GM19238 (cell line): ENCODE data around the gene RBM48.
A peak's percentile ranks its signal among the peaks of the same experiment; 100 is the strongest.
"Not testable (repeated sequence)": the region's sequence is repeated elsewhere in the genome, so short reads cannot be mapped to it uniquely, and the experiment has no call there.

Experiments used
- DNase-seq: peaks from one replicate; pipeline ENCODE4 v3.0.0; 2011; ENCODE audit warnings: low spot score; ENCODE audit not compliant: insufficient read length

Gene RBM48

DNA sequence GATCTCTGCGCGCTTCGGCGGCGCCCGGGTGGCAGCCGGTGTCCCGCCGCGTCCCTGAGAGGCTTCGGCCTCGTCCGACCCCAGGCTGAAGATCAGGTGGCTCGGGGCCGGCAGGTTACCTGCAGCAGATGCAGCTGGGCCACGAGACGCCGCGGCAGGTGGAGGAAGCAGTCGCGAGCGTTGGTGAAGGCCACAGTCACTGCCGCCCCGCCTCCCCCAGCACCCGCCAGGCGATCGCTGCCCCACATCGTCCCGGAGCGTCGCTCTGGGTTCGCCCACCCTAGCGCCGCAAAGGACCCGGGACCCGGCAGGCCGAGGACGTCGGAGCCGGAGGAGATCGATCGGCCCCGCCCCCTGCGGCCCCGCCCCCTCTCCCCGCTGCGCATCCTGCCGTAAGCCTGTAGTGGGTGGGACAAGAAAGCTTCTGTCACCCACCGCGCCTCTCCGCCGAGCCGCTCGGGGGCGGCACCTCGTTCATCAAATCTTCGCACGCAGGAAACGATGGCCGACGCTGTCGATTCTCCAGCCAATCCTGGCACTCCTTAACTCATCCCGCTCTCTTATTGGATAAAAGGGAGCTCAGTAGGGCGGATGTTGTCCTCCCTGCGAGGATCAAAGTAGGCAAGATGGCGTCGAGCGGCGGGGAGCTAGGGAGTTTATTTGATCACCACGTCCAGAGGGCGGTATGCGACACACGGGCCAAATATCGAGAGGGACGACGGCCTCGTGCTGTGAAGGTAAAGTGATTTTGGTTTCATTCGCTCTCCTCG, at the start of gene RBM48, which contains the start of gene PEX1:
TSS of gene RBM48 (plus strand) at position 608 of the 770 bp plus-strand sequence. CDS start at position 627, 19 bp downstream.
TSS of gene PEX1 (minus strand) at position 333 of the 770 bp plus-strand sequence. CDS start at position 248, 85 bp downstream.
- peak; percentile 80 for DNase-seq

DNA sequence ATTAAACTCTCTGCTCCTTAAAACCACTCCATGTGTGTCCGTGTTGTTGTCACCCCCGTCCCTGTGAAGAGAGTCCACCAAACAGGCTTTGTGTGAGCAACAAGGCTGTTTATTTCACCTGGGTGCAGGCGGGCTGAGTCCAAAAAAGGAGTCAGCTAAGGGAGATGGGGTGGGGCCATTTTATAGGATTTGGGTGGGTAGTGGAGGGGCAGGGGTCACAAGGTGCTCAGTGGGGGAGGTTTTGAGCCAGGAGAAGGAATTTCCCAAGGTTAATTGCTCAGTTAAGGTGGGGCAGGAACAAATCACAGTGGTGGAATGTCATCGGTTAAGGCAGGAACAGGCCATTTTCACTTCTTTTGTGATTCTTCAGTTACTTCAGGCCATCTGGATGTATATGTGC, 49.4 kb upstream of the RBM48 start:
- DNase-seq: not testable (repeated sequence)

DNA sequence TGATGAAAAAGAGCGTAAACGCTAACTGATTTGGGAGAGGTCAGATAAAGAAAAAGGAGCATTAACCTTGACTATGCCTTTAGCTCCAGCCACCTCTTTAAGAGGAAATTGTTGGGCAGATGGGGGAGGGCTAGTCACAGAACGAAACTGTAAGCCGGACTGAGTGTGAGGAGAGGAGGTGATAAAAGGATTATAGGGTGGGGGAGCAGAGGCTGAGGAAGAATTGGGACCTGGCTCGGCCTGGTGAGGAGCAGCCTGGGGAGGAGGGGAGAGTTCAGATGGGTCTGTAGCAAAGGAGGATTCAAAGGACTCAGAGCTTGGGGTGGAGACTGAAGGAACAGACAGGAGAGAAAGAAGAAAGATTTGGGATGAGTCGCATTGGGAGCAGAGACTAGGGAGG, 45.0 kb upstream of the RBM48 start:
- not testable (repeated sequence) for DNase-seq

GRCh38 chr7:92484226-92484625, 44.4 kb upstream of the RBM48 start:
- DNase-seq: not testable (repeated sequence)

DNA sequence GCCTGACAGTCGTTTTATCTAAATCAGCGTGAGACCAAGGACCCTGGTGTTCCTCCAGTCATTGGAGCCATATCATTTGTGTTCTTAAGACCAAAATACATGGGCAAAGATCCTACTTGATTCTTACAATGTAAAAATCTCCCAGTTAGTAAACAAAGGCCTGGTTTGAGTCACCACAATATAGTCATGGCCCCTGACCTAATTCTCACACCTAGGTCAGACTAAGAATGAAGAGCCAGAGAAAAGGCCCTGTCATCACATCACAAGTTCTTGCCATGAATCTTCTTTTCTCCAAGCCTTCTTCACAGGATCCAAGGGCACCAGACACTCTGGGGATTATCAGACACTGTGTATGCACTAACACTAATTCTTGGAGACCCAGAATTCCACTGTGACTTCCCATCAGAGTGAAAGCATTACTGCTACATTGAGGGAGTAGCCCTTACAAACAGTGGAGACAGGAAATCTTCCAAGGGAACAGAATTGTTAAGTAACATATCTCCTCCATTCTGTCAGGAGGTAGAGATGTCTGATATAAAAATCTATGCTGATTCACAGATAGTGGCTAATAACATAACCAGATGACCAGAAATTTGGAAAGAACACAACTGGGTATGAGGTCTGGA, 43.2 kb upstream of the RBM48 start:
- no peak for DNase-seq

DNA sequence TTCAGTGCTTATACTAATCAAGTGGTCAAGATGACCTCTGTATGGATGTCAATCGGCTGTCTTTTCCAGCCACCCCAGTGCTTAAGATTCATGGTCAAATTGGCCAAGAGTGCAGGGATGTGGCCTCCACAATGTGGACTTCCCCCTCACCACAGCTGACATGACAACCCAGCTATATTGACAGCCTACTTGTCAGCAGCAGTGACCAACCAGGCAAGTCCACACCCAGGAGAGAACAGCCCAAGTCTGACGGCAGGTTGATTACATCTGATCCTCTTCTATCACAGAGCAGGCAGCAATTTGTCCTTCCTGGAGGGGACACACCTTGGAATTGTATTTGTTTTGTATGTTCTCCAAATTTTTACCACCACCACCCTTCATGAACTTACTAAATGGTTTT, 42.6 kb upstream of the RBM48 start:
- DNase-seq: no peak

DNA sequence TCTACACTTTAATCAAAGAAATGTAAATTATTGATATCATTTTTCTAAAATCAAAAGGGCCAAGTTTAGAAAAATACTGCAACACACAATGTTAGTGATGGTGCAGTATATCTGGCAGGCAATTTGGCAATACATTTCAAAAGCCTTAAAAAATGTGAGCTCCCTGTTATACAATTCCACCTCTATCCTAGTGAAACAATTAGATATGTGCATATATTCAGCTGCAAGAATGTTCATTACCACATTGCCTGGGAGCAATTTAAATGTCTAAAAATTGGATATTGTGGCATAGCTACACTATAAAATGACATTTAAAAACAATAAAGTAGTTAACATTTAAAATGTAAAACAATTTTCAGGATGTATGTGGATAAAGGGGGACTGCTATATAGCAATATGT, 40.8 kb upstream of the RBM48 start:
- no peak for DNase-seq

DNA sequence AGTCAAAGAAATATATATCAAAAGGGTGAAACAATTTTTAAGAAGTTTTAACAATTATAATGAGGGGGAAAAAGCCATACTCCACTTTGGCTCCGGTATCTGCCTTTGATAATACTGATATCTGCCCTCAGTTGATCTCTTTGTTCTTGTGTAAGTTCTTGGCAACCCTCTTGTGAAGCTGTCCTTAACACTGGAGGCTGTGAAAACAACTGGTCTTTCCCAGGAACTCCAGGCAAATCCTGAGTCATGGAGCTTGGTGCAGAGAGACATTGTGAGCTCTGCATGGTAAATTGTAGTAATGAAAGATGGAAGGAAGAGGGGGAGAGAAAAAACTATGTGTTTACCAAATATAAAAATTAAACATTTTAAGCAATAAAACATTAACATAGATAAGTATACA, 39.0 kb upstream of the RBM48 start:
- no peak for DNase-seq

- no peak for DNase-seq
Observed at GRCh38 chr7:92496876-92497275, 31.7 kb upstream of the RBM48 start.

GRCh38 chr7:92498557-92498956, 30.0 kb upstream of the RBM48 start:
- DNase-seq: no peak

DNA sequence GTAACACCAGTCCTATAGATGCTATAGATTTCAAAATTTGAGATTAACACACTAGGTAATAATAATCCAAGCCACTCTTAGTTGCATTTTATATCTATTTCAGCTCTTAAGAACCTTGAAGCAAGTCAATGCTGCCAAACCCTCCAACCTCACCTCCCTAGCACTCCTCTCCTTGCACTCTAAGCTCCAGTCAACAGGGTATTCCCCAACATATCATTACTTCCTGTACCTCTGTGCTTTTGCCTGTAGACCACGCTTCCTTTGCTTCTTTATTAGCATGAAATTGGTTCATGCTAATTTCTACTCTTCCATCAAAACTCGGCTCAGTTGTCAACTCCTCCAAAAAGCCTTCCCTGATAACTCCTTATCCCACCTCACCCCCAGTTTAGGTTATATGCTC, 24.8 kb upstream of the RBM48 start:
- no peak for DNase-seq

DNA sequence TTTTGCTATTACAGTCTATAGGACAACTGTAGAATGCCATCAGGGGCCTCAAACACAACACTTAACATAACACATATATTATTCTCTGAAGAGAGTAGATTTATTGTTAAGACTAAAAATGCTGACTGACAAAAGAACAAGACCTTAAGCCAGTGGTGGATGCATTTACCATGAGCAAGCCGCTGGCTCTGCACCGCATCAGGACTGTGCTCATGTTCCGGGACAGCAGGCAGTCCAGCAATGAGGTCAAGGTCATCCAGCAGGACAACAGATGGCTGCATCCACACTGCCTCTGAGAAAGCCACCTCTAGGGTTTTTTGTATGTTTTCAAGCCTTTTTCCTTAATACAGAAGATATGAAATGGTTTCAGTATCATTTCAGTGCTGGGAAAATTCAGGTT, 24.0 kb upstream of the RBM48 start:
- DNase-seq: no peak

DNA sequence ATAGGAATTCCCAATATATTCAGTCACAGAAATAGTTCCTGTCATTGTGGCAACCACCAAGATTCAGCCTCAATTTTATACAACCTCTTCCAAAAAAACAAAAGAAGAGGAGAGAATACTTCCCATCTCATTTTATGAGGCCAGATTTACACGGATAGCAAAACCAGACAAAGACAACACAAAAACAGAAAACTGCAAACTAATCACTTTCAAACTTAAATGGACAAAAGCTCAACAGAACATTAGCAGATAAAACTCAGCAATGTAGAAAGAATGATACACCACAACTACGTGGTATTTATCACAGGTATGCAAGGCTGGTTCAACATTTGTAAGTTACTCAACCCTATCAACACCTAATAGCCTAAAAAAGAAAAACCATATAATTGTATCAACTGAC, 22.2 kb upstream of the RBM48 start:
- no peak for DNase-seq

DNA sequence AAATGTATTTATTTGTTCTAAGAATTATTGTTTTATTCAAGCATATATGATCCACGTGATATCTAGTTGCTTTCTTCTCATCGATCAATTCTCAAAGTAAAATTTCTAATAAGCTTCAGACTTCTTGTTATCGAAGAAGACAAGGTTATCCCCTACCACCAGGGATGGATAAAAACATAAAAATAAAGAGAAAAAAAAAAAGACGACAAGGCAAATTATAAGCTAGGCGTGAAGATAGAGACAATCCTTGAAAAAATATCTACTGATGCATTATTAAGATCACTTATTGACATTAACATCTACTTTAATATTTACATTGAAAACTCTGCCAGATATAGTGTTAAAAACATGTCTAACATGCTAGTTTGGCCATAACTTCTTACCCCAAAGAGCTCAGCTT, 19.6 kb upstream of the RBM48 start:
- no peak for DNase-seq

- no peak for DNase-seq
Observed at GRCh38 chr7:92513167-92513902, 15.3 kb upstream of the RBM48 start.

GRCh38 chr7:92517631-92518030, 11.0 kb upstream of the RBM48 start:
- no peak for DNase-seq

- DNase-seq: no peak
Observed at GRCh38 chr7:92520024-92520423, 8.6 kb upstream of the RBM48 start.

DNA sequence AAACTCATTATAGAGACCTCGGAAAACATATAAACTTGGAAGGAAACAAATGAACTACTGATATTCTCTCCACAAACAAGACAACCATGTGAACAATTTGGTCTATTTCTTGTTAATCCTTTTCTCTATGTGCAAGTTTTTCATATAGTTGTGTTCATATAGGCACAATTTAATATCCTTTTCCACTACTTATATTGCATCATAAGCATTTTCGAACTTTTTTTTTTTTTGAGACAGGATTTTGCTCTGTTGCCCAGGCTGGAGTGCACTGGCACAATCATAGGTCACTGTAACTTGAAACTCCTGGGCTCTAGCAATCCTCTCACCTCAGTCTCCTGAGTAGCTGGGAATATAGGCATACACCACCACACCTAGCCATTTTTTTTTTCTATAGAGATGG, 5.5 kb upstream of the RBM48 start:
- DNase-seq: no peak

- DNase-seq: peak; percentile 19
Observed at GRCh38 chr7:92527300-92528187, 1.1 kb upstream of the RBM48 start.

DNA sequence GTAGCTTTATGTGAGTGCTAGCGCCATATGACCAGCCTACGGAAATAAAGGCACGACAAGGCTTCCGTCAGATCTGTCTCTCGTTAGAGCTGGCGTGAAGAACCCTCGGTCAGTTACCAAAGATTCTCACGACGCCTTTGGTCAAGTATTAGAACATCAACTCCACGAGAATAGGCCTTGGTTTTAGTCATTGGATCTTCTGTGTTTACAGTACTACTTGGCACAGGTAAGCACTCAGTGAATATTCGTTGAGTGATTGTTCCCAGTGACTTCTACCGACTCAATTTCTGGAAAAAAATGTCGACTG, 316 bp downstream of the RBM48 start:
- DNase-seq: no peak

DNA sequence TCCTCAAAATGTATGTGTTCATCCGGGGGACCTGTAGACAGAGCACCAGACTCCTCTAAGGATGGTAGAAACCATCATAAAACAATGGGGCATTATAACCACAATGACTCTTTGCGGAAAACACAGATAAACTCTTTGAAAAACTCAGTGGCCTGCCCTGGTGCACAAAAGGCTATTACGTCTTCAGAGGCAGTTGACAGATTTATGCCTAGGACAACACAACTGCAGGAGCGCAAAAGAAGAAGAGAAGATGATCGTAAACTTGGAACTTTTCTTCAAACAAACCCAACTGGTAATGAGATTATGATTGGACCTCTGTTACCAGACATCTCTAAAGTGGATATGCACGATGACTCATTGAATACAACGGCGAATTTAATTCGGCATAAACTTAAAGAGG, 6.0 kb downstream of the RBM48 start:
- no peak for DNase-seq
